NCI-H146 treated with DMSO at 0.1 percent for 48 hours (cell line): ENCODE data around the gene MPRIP.

Experiments used
- DNase-seq: peaks from one replicate; lab custom pipeline; 2025; ENCODE audit not compliant: unreplicated experiment; lab: John Stamatoyannopoulos, UW

Gene MPRIP

DNA sequence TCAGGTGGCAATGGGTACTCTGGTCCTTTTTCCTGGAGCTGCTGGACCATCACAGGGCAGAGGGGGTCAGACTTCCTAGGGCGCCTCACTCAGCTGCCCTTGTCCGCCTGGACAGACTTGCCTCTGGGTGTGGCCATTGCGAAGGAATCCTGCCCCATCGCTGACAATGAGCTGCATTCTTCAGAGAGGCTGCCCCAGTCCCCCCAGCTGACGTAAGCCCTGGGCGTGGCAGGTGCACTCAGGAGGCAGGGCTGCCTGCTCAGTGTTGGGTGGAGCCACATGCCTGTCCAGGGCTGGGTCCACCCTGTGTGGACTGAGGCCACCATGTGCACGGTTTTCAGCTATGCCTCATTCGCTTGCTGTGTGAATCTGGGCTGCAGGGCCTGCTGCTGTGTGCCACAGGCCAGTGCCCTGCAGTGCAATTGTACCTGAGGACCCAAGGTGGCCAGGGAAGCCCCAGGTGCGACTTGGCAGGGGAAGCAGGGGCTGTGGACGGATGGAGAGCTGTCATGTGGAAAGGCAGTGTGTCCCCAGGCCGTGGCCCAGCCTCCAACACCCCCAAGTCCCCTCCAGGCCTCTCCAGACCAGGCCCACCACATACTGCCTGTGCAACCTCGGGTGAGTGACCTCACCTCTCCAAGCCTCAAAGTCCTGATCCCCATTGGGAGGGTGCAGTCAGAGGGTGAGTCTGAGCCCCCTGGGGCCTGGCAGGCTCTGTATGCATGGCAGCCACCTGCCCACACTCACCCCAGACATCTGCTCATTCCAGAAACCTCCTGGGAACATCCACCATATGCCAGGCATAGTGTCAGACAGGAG, 14.0 kb upstream of the MPRIP start:
- DNase-seq: peak; percentile 86

DNA sequence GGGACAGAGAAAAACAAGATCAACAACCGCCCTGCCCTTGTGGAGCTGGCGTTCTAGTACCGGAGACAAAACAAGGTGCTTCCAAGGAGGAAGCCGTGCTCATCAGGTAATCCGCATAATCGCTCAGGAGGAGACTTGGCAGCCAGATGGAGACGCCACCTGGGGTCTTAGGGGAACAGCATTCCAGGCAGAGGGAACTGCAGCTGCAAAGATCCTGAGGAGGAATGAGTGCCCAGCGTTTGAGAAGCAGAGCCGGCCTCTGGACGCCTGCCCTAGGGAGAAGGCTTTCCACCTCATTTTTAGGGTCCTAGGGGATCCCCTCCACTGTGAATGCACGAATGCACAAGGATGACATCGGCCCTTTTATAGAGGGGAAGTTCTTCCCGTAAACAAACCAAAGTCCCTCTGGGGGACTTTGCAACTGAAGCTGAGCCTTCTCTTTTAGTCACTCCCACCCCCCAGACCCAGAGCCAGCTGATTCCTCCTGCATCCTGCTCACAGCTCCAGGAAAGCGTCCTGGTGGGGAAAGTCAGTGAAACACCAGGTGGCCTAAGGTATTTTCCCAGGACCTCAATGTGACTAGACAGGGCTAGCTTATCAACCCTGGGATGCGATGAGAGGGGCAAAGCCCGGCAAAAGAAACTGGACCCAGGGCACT, 13.2 kb upstream of the MPRIP start:
- no peak for DNase-seq

DNA sequence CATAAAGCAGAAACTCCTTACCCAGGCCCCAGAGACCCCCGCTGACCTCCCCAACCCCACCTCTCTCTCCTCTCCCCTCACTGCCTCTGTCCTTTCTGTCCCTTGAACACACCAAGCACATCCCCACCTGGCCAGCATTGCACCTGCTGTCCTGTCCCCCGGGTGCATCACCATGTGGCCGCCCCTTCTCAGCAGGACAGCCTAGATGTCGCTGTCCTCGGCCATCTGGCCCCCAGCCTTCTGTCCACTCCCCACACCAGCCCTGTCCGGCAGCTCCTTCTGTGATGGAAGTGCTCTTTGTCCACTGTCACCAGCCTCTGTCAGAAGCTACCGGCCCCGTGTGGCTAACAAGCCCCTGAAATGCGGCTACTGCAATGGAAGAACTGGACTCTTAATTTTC, 12.3 kb upstream of the MPRIP start:
- peak; percentile 77 for DNase-seq

DNA sequence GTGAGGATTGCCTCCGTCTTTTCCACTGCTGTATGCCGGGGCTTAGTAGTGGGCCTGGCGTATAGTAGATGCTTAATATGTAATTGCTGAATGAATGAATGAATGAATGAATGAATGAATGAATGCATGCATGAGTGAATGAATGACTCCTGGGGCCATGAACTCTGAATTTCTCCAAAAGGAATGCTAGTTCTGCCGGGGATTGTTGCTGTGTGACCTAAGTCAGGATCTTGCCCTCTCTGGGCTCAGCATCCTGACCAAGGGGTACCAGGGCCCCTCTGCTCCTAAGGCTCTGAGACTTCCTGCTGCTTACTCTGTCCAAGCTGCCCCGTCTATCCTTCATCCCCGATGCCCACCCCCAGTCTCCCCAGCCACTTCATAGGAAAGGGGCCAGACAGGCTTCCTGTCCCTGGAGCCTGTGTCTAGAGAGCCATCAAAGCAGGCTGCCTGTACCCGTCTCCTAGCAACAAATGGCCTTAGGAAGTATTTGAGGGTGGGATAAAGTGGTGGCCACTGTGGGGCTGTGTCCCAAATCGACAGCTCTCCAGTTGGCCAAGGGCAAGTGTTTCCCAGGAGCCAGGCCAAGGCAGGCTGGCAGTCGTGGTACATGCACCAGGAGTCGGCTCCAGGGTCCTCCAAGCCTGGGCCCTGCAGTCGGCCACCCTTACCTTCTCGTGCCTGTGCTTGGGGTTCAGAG, 11.6 kb upstream of the MPRIP start:
- no peak for DNase-seq

DNA sequence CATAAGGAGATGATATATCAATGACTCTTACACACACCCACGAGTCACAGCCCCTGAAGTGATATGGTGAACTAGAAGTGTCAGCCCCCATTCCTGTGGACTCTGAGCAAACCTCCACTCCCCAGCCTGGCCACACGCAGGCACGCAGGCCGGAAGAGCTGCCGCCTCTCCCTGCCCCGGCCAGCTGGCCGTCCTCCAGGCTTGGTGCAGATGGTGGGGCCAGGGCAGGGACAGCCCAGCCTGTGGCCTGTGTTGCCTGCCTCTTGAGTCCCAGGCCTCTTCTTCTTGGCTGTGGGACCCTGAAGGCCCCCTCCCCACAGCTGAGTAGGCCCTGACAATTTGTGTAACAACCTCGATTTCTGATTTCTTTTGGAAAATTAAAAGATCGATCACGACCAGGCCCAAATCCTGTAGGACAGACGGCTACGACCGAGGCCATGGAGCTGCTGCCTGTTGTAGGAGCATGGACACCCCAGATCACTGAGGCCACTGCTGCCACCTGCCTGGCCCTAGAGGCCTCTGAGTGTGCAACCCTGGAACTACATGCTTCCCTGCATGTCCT, 10.0 kb upstream of the MPRIP start:
- no peak for DNase-seq

DNA sequence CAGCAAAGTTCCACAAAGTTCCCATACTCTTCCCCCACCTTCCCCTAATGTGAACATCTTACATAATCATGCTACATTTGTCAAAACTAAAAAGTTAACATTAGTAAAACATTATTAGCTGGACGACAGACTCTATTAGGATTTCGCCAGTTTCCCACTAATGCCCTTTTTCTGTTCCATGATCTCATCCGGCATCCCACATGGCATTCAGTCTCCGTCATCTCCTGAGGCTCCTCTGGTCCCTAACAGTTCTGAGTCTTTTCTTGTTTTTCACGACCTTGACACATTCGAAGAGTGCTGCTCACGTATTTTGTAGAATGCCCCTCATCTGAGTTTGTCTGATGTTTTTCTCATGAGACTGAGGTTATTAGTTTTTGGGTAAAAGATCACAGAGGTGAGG, 8.8 kb upstream of the MPRIP start:
- DNase-seq: no peak

DNA sequence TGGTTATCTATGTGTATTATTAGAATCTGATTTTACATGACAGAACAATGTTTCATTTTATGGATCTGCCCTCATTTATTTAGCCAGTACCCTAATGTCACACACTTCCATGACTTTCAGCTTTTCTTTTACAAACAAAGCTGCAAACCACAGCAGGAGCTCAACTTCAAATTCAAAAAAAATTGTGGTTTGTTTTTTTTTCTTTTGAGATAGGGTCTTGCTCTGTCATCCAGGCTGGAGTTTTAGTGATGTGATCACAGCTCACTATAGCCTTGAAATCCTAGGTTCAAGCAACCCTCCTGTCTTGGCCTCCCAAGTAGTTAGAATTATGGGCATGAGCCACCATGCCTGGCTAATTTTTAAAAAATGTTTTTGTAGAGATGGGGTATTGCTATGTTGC, 8.2 kb upstream of the MPRIP start:
- DNase-seq: no peak

DNA sequence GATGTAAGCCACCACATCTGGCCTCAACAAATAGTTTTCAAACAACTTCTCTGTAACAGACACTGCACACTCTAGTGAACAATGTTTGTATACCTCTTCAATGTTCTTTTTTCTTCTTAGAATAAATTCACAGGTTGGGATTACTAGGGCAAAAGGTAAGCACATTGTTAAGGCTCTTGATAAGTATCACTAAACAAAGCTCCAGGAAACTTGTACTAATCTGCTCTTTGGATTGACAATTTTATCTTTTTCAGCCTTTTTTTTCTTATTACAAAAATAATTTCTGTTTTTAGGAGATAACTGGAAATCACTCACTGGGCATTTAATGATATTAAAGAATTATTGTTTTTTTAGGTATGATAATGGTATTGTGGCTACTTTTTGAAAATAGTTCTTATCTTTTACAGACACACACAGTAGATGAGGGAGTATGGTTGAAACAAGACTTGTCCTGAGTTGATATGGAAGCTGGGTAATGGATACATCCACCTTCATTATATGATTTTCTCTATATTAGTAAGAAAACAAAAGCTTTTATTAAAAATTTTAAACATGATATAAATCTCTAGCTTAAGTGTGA, 7.7 kb upstream of the MPRIP start:
- no peak for DNase-seq

DNA sequence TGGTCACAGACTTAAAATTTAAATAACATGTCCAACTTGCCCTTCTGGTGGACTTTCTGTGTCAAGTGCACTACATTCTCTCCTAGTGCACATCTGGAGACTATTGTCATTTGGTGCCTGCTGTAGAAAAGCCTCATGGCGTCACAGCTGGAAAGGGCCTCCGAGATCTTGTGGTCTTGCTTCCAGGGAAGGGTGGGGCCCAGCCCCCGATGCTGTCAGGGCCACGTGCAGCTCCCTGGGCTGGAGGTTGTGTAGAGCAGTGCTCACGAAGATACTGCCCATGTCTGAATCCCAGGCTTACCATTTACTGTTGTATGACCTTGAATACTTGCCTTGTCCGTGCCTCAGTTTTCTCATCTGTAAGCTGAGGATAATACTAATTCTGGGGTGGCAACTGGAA, 6.8 kb upstream of the MPRIP start:
- no peak for DNase-seq

DNA sequence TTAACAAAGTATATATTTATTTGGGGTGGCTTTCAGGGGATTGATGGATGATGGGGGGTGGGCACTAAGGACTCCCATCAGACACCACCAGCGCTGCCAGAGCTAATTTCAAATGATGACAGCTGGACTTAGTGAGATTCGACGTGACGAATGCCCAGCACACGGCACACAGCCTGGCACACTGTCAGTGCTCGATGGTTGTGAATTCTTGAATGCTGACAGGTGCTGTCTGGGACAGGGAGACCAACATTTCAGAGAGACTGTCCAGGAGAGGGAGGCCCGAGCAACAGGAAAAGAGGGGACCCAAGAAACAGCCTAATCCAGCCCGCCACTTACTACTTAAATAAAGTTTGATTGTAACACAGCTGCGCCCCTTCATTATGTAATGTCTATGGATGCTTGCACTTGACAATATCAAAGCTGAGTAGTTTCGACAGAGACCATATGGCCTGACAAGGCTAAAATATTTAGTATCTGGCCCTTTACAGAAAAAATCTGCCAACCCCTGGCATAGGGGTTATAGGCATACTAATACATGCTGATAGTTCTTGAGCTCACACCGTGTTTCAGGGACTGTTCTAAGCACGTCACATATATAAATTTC, 6.2 kb upstream of the MPRIP start:
- DNase-seq: no peak

DNA sequence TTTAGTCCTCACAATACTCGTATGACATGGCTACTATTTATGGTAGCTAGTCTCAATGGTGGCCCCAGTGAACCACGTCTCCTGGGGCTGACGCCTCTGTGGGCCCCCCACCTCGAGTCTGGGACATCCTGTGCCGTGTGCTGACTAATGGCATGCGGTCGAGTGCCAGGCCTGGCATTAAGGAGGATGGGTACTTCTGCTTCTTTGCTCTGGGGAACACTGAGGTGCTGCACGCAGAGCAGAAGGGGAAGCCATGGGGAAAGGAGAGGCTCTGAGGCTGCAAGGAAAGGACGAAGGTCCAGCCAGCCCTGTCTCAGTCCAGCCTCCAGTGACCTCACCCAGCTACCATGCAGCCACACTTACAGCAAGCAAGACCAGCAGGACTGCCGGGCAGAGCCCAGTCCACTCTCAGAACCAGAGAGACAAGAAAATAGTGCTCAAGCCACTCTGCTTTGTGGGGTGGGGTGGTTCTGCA, 5.7 kb upstream of the MPRIP start:
- no peak for DNase-seq

DNA sequence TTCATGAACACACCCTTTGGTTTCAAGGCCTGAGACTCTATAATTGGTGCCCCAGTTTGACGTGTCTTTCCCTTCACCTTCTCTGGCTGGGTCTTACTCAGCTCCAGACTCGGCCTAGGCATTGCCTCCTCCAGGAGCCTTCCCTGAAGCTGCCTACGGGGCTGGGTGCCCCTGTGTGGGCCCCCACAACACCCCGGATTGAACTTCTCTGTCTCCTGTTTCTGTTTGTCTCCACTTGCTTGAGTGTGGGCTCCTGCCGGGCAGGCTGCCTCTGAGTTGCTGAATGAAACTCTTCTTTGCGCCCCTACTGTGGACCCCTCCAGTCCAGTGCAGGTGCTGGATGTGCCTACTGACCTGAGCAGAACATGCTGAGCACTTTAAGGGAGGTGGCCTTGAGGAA, 2.3 kb upstream of the MPRIP start:
- no peak for DNase-seq

DNA sequence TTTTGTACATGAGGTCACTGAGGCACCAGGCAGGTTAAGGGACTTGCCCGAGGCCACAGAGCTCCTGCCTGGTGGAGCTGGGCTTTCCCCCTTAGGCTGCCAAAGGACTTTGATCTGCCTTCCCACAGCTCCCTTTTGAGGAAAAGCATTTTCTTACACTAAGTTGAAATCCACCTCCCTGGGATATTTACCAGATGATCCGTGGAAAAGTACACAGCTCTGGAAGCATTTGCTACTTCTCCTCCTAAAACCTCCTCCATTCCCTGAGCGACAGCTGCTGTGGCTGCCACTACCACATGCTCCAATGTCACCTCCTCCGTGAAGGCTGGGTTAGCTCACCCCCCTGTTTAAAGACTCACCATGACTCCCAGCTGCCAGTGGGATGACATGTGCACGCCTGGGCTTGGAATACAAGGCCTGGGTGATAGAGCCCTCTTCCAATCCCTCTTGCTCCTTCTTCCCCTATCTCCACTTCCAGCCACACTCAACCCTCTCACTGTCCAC, 1.2 kb upstream of the MPRIP start:
- DNase-seq: peak; percentile 71

DNA sequence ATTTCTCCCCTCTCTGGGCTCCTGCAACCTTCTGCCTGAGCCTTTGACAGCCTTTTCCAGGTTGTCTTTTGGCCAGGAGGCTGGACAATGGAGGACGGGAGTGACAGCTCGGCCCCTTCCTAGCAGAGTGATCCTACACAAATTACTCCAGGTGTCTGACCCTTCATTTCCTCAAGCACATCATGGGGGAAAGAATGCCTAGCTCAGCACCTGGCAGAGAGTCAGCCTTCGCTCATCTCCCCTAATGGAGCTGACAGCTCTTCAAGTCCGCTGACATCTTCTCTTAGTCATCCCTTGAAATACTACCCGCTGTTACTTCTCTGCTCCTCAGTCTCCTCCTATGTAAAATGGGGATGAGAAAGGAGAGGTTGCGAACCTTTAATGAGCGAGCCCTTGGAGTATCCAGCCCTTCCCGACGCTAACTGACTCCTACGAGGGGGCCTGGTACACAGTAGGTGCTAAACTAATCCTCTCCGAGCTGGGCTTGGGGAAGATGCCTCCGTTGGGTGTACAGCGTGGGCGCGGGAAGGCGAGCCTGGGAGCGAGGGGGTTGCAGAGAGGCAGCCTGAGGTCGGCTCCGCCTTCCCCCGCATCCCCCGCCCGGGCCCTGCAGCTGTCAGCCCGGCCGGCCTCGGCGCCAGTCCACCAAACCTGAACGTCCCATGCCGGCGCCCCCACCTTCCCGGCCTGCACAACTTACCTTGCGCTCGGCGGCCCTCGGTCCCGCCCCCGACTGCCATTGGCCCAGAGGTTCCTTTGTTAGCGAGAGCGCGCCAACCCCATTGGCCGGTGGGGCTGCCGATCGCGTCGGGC, 480 bp upstream of the MPRIP start:
- DNase-seq: peak; percentile 85

DNA sequence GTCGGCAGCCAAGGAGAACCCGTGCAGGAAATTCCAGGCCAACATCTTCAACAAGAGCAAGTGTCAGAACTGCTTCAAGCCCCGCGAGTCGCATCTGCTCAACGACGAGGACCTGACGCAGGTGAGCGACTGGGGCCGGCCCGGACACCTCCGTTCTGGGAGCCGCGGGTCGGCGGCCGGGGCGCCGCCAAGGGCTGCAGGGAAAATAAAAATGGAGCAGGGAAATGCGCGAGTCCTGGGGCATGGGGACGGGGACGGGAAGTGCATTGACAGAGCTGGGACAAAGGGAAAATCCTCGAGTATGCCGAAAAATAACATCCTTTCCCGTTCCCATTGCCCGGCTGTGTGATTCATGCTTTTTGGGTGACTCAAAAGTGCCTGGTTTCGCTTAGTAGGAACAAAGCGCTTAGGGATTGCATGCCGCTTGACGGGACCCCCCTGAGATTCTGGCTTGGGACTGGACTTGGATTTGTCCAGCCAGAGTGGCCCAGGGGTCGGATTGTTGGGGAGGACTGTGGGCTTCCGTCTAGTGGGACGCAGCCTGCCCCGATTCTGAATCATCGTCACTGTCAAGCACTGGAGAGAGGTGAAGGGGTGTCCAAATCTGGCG, 699 bp downstream of the MPRIP start:
- DNase-seq: no peak

DNA sequence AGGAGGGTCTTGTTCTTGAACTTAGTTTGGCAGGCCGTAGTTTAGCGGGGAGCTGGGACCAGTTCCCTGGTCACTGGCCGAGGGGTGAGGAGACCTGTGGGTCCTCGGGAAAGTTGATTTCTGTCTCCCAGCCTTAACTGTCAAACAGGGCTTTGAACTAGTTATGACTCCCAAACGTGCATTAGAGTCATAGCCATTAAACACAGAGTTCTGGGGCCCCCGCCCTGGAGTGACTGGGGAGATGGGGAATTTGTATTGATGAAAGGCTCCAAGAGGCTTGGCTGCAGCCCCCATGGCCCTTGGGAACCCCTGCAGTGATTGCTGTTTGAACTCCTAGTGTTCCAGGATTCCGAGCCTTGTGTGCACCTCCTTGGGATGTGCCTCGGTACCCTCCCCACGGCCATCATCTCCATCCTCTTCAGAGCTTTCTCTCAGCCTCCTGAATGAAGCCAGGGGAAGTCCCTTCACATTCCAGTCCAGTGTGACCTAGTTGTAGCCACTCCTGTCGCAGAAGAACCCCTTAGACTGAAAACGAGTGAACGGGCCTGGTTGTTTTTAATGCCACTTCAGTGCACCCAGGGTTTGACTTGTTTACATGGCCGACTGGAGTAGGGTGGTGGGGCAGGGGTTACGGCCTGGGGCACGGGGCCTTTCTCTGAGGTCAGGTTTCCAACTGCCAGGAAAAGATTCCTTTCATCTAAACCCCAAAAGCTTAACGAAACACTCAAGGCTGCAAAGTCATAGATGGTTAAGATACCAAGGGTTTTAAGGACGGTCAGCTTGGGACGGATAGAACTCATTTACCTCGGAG, 1.4 kb downstream of the MPRIP start:
- no peak for DNase-seq

DNA sequence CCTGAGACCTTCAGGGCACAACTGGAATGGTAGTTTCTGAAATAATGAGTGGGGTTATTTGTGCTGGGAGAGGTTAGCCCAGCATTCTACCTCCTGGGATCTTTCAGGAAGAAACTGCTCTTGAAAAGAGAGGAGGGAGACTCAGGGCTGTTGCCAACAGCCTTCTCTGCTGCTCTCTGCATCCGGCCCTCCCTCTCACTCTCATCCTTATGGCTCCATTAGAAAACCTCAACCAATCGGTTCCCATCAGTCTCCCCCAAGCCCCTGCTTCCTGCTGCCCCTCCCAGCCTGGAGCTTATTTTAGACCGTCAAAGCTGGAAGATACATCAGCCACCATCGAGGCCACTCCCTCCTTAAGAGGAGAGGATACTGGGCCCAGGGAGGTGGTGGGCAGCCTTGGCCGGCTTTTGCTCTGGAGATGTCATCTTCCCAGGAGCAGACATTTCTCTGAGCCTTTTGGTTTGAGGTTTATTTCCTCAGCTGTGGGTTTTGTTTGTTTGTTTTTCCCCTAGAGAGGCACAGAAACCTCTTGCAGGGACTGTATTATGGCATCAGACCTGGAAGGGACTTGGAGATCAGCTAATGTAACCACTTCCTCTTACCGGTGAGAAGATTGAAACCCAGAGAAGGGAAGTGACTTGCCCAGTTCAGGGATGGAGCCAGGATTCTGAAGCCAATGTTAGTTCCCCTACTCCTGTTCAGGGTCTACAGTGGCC, 2.7 kb downstream of the MPRIP start:
- peak; percentile 21 for DNase-seq

DNA sequence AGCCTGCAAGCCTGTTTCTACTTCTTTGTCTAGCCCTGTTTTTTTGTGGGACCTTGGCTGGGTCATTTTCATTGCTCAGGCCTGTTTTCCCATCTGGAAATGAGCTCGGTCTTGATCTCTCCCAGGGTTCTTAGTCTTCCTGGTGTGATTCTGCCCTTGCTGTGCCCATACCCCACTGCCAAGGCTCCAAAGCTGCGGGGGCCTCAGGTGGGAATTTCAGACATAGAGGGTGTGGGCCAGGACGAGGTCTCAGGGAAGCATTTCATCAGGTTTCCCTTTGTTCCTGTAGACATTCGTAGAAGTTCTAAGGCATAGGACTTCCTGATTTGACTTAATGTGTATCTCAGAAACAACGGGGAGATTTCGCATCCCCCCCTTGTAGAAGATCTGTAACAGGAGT, 5.8 kb downstream of the MPRIP start:
- DNase-seq: no peak
